GM12891 (cell line): Measurements from ENCODE around the gene FARP2.
"Not testable (repeated sequence)": the region's sequence is repeated elsewhere in the genome, so short reads cannot be mapped to it uniquely, and the experiment has no call there.

Experiments used
- DNase-seq: peaks from one replicate; pipeline ENCODE4 v3.0.0; 2011; ENCODE audit warnings: low spot score; ENCODE audit not compliant: insufficient read length
- FAIRE-seq: peaks from 2 replicates; lab custom pipeline; 2011; peaks lifted over from hg19 to GRCh38; lab: Jason Lieb, UNC
- PAX5 ChIP-seq: IDR thresholded peaks from 2 replicates; pipeline ENCODE4 v1.6.1; 2011; ENCODE audit warnings: low read length, moderate library complexity, mild to moderate bottlenecking; ENCODE audit not compliant: insufficient read depth, severe bottlenecking
- POLR2A ChIP-seq: IDR thresholded peaks from 2 replicates; pipeline ENCODE4 v1.6.1; 2011; ENCODE audit warnings: low read depth, low read length, control low read depth
- POLR2AphosphoS5 ChIP-seq: IDR thresholded peaks from 2 replicates; pipeline ENCODE4 v1.6.1; 2011; ENCODE audit warnings: low read depth, low read length, control low read depth
- POU2F2 ChIP-seq: IDR thresholded peaks from 2 replicates; pipeline ENCODE4 v1.6.1; 2011; ENCODE audit warnings: low read depth, mild to moderate bottlenecking, control low read depth, low read length, moderate library complexity
- SPI1 ChIP-seq: IDR thresholded peaks from 2 replicates; pipeline ENCODE4 v1.6.1; 2011; ENCODE audit warnings: low read depth, low read length, control low read depth
- TAF1 ChIP-seq: IDR thresholded peaks from 2 replicates; pipeline ENCODE4 v1.6.1; 2011; ENCODE audit warnings: low read depth, low read length, control low read depth

The FARP2 gene

DNA sequence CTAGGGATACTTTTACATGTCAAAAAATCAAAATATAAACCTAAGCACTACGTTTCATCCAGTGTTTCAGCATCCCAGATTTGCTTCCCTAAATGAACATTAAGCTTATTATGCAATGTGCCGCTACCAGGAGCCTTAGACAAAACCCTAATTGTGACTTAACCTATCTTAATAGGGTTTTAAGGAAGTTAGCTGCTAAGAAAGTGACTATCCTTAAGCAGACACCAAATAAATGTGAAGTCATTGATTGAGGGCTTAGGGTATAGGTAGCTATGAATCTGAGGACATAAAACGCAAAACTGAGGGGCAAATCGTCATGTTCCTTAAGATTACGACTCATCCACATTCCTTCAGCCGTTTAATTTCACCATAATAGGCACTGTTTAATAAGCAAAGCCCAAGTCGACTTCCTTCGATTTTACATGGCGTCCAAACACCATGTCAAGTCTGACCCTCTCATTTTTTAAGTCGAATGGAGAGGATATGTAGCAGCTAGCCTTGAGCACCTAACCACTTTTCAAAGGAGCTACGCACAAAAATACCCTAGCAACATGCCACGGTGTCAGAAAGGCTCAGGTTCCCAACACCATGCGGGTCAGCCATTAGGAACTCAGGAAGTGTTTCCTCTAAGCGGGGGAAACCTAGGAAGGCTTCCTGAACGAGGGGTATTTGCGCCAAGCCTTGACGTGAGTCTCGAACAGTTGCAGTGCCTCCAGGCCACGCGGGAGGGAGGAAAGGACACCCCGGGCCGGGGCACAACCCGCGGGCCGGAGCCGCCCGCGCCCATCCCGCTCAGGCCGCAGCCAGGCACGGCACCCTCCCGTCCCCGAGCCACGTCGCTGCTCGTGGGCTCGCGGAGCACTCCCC lies 41.6 kb upstream of the FARP2 start:
- no peak for DNase-seq
- peak; percentile 38 for FAIRE-seq
- TF ChIP-seq POLR2A (no peak; the same call in 1 of the 2 replicates), TAF1 (0 out of 2 replicates have a peak, but pooled peaks have one; percentile 26)

DNA sequence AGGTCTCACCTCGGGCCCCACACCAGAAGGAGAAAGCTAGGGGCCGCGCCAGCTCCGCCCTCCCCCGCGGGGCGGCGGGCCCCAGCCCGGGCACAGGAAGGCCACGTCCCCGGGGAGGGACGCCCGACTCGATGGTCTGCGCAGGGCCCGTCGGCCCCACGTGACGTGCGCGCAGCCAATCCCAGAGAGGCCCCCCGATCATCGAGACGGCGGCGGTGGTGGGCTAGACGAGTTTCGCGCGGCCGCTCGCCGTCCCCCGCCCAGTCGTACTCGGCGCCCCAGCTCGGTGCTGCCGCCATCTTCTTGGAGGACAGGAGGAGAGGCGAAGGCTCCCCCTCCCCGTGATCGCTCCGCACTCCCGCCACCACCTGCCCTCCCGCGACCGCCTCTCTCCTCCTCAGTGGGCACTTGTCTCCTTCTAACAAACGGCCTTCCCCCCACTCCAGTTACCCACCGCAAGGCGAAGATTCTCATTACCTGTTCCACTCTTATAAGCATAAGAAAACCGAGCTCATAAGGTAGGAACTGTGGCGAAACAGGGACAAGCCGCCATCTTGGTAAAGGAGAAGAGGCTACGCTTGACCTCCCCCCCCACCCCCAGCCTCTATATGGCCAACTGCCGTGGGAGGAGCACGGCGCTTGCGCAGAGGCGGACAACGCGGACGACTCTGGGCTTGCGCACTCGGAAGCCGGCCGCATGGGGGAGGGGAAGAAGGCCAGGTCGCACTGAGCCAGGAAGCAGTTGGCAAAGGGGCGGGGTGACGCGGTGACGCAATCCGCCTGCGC lies 40.8 kb upstream of the FARP2 start, which contains the start of gene HDLBP:
HDLBP (minus strand) TSS at position 580 of the 786 bp plus-strand sequence. CDS start 48,803 bp downstream, outside the sequence.
- peak; percentile 95 for FAIRE-seq
- TF ChIP-seq SPI1: 0 out of 2 replicates have a peak, but pooled peaks have one; percentile 10
- peak; percentile 49 for TF ChIP-seq POU2F2
- TF ChIP-seq POLR2A: no peak; the same call in none of the 2 replicates
- TF ChIP-seq PAX5: peak; percentile 99
- peak; percentile 63 for TF ChIP-seq POLR2AphosphoS5
- peak; percentile 64 for TF ChIP-seq TAF1
- peak; percentile 94 for DNase-seq

DNA sequence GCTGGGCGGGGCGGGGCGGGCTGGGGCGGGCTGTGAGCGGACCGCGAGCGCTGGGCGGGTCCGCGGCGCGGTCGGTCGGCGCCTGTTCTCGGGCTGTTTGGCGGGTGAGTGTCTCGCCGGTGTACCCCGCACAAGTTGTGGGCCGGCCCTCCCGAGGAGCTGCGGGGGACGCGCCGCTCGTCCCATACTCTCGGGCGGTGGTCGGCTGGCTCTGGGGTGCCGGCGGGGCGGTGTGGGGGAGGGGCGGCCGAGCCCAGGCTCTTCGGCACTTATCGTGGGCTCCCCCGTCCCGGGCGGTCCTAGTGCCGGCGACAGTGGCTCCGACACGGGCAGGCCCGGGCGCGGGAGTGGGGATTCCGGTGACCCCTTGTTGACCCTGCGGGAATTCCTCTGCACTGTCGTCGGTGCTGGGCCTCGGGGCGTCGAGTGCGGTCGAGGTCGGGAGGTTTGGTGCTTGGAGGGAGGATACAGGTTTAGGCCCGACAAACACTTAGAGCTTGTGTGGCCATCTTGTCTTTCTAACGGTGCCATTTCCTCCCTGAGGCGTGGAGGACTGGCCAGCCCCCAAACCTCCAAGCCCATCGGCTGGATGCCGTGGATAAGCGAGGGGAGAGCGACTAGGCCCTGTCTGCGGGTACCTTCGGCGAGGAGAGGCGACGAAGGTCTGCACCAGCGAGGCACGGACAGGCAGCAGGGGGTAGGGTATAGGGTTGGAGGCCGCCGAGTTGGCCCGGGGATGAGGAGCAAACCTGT lies 40.0 kb upstream of the FARP2 start, which contains the start of gene SEPTIN2:
SEPTIN2 (plus strand) TSS at position 47 of the 753 bp plus-strand sequence. CDS start 8,308 bp downstream, outside the sequence.
- peak; percentile 54; the same call in 1 of the 2 replicates for TF ChIP-seq POLR2A
- TF ChIP-seq SPI1: peak; percentile 65
- TF ChIP-seq PAX5: no peak
- peak; percentile 54 for TF ChIP-seq POLR2AphosphoS5
- peak; percentile 62; the same call in 1 of the 2 replicates for TF ChIP-seq TAF1
- no peak for TF ChIP-seq POU2F2
- DNase-seq: no peak
- FAIRE-seq: peak; percentile 23

- DNase-seq (no peak), FAIRE-seq (peak; percentile 72)
- TF ChIP-seq POLR2A: no peak
- TF ChIP-seq POU2F2: no peak
- TF ChIP-seq SPI1: no peak
- TF ChIP-seq POLR2AphosphoS5: no peak
- TF ChIP-seq PAX5: no peak
- TF ChIP-seq TAF1: no peak
These were observed 39.3 kb upstream of the FARP2 start for GRCh38 chr2:241316825-241317224.

DNA sequence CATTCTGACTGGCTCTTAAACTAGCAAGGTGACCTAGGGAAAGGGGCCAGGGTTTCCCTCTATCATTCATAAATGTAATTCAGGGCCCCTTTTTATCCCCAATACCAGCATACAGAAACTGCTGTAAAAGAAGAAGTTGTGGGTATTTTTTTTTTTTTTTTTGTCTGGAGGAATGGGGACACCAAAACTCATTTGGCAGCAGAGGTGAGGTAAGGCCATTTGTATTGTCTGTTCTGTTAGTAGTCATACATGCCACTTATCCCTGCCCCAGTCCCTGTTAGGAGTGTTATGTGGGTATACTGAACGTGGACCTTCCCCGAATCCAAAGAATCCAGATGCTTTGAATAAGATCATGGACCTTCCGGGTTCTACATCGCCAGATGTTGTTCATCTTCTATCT lies 38.7 kb upstream of the FARP2 start:
- DNase-seq (no peak), FAIRE-seq (no peak)
- TF ChIP-seq PAX5: no peak
- TF ChIP-seq POLR2A: no peak; the same call in 1 of the 2 replicates
- no peak for TF ChIP-seq SPI1
- 0 out of 2 replicates have a peak, but pooled peaks have one; percentile 8 for TF ChIP-seq POLR2AphosphoS5
- no peak for TF ChIP-seq TAF1
- TF ChIP-seq POU2F2: no peak

GRCh38 chr2:241318830-241319229 lies 37.3 kb upstream of the FARP2 start:
- not testable (repeated sequence) for DNase-seq, FAIRE-seq

- no peak for DNase-seq
These were observed 35.7 kb upstream of the FARP2 start for GRCh38 chr2:241320394-241320793.

DNA sequence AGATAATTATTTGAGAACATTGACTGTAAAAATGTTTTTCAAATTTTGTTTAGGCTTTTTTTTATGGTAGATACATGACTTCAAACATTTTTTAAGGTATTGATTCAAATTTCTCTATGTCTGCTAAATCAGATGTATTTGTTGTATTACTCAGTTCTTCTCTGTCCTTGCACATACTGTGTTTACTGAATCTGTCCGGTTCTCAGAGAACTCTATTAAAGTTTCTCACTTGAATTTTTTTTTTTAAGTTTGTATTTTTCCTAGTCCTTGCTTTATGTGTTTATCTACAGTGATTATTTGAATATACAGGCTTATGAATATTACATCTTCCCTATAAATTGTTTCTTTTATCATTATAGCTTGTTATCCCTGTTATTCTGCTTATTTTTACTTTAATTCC lies 35.1 kb upstream of the FARP2 start:
- FAIRE-seq (no peak), DNase-seq (no peak)
- TF ChIP-seq SPI1: no peak
- TF ChIP-seq TAF1: no peak
- TF ChIP-seq PAX5: no peak
- no peak for TF ChIP-seq POLR2AphosphoS5
- no peak for TF ChIP-seq POU2F2
- no peak for TF ChIP-seq POLR2A

More at GRCh38 chr2:241320394-241320793, 35.7 kb upstream of the FARP2 start:
- no peak for FAIRE-seq
- TF ChIP-seq SPI1 (no peak), POU2F2 (no peak), POLR2A (no peak), POLR2AphosphoS5 (no peak), PAX5 (no peak), TAF1 (no peak)

DNA sequence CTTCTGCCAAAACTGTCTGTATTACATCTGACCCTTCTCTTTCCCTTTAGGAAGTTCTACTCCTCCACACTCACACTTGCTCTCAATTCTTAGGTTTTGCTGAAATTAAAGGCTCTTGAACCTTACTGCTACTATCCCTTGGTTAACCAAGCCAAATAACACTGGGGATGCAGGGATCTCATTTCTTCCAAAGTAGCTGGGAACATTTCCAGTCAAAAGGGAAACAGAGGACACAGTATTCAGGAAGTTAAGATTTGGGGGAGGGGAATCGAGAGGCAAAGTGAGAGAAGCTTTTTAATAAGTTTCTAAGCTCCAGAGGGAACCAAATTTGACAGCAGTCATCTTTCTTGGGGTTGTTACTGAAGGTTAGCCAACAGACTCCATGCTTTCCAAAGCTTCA lies 34.2 kb upstream of the FARP2 start:
- TF ChIP-seq TAF1: no peak
- TF ChIP-seq POLR2AphosphoS5: no peak
- no peak for FAIRE-seq
- no peak for DNase-seq
